Measurements from ENCODE around the gene GRAMD2B. TPM values are rescaled to one million over a fixed set of nuclear protein-coding genes. Genes with fewer than 3 reads are reported as not detected.

Gene GRAMD2B
- polyA plus RNA-seq, 4 donors, result 13.7 to 39.1 (median 20.4) TPM

DNA sequence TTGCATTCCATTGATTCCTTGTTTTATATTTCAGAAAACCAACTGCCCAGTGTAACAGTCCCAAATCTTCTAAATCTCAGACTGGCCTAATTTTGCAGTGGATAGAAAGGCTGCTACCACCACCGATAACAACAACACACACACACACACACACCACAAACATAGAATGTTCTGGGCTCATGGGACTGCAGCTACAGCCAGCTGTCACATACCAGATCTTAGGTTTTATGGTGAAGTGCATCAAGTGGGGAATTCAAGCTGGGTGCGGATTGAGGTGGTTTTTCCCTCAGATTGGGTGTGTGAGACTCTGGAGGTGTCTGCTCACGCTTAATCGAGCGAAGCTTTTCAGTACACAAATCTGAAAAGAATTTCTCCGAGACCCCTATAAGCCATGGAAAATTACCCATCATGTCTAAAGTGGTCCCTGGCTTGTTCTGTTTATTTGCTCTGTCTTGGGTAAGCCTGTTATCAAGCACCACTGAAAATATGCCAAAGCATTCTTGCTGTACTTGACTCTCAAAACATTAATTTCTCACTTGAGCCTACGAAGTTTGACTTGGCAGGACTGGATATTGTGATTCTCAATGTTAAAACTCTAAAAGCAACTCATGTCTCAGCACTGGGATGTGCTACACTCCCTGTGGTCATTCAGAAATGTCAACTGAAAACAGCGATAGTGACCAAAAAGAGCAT lies 100.8 kb downstream of the GRAMD2B start:
- Histone ChIP-seq H3K27me3 (ENCODE audit: control insufficient read depth in 3 of 3, insufficient read depth in 3 of 3, low read length in 3 of 3) (no peaks in the 10 kb centered on the region), H3K27ac (ENCODE audit: low read depth in 1 of 3, low read length in 2 of 3) (peak overlapping the region in 1 of 3 donors; percentile 33), H3K36me3 (ENCODE audit: control insufficient read depth in 3 of 3, insufficient read depth in 2 of 3, low read depth in 1 of 3, low read length in 3 of 3) (no peaks in the 10 kb centered on the region), H3K9me3 (ENCODE audit: control insufficient read depth in 2 of 2, insufficient read depth in 1 of 2, low read depth in 1 of 2, low read length in 1 of 2) (peaks cover 0 to 7% of the 10 kb centered on the region in 2 donors), H3K4me3 (ENCODE audit: low read depth in 1 of 3, low read length in 3 of 3) (no peak overlapping the region), H3K4me1 (ENCODE audit: control insufficient read depth in 3 of 3, insufficient read depth in 2 of 3, low read depth in 1 of 3, low read length in 2 of 3) (no peaks in the 10 kb centered on the region)
- WGBS, 3 donors, result 73 to 88% (median 80%) methylated on average over 8 of the region's 8 CpGs
- DNase-seq (no peak), FAIRE-seq (no peak)

DNA sequence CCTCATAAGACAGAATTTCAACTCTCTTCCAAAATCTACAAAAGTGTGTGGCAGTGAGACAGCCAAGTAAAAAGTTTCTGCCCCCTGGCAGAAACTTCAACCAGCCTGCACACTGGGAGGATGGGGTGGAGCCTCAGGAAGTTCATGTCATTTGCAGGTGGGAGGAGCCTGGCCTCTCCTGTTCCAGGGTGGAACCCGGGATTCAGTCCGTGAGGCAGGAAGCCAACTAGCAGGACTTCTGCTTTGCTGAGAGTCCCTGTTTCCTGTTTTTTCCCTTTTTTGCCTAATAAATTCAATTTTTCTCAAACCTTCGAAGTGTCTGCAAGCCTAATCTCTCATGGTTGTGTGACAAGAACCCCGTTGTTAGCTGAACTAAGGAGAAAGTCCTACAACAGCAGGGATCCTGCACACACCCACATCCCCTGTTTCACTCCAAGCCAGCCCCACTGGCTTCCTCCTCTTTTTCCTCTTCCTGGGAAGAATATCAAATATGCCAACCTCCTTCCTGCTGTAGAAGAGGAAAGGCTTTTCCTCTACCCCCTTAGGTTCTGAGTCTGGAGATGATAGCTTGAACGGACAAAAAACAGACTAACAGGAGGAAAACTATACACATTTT lies 102.5 kb downstream of the GRAMD2B start:
- whole genome bisulfite sequencing, 3 donors, result 42 to 54% (median 43%) methylated on average over 5 of the region's 5 CpGs
- no peak for FAIRE-seq

DNA sequence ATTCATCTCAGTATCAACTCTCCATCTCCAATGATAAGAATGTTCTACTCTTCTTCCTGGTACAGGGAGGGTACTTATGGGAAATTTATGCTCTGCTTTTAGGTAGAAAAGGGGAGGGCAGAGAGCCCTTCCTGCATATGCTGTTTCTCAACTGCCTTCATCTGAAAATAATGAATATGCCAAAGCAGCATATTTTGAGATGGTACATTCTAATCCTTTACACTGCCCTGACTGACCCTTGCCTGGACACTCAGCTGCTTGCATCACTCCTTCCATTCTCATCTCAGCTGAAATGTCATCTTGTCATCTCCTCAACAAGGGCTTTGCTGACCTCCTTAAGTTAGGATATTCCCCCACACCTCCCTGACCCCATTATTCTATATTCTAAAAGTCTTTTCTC lies 103.3 kb downstream of the GRAMD2B start:
- FAIRE-seq, result no peak
- peaks cover 0 to 7% of the 10 kb centered on the region in 2 donors for H3K9me3 ChIP-seq (ENCODE audit: control insufficient read depth in 2 of 2, insufficient read depth in 1 of 2, low read depth in 1 of 2, low read length in 1 of 2)
- no peaks in the 10 kb centered on the region for H3K4me1 ChIP-seq (ENCODE audit: control insufficient read depth in 3 of 3, insufficient read depth in 2 of 3, low read depth in 1 of 3, low read length in 2 of 3)
- no peak overlapping the region for H3K27ac ChIP-seq (ENCODE audit: low read depth in 1 of 3, low read length in 2 of 3)
- H3K4me3 ChIP-seq (ENCODE audit: low read depth in 1 of 3, low read length in 3 of 3), result no peak overlapping the region
- H3K27me3 ChIP-seq (ENCODE audit: control insufficient read depth in 3 of 3, insufficient read depth in 3 of 3, low read length in 3 of 3), result no peaks in the 10 kb centered on the region
- DNase-seq, result no peak
- no peaks in the 10 kb centered on the region for H3K36me3 ChIP-seq (ENCODE audit: control insufficient read depth in 3 of 3, insufficient read depth in 2 of 3, low read depth in 1 of 3, low read length in 3 of 3)

More for the DNA sequence above, 102.5 kb downstream of the GRAMD2B start:
- peaks cover 0 to 7% of the 10 kb centered on the region in 2 donors for H3K9me3 ChIP-seq (ENCODE audit: control insufficient read depth in 2 of 2, insufficient read depth in 1 of 2, low read depth in 1 of 2, low read length in 1 of 2)
- DNase-seq, result peak in 1 of 2 donors; percentile 66
- no peaks in the 10 kb centered on the region for H3K4me1 ChIP-seq (ENCODE audit: control insufficient read depth in 3 of 3, insufficient read depth in 2 of 3, low read depth in 1 of 3, low read length in 2 of 3)
- peak overlapping the region in 1 of 3 donors; percentile 75 for H3K27ac ChIP-seq (ENCODE audit: low read depth in 1 of 3, low read length in 2 of 3)
- H3K4me3 ChIP-seq (ENCODE audit: low read depth in 1 of 3, low read length in 3 of 3), result no peak overlapping the region
- no peaks in the 10 kb centered on the region for H3K36me3 ChIP-seq (ENCODE audit: control insufficient read depth in 3 of 3, insufficient read depth in 2 of 3, low read depth in 1 of 3, low read length in 3 of 3)
- H3K27me3 ChIP-seq (ENCODE audit: control insufficient read depth in 3 of 3, insufficient read depth in 3 of 3, low read length in 3 of 3), result no peaks in the 10 kb centered on the region

DNA sequence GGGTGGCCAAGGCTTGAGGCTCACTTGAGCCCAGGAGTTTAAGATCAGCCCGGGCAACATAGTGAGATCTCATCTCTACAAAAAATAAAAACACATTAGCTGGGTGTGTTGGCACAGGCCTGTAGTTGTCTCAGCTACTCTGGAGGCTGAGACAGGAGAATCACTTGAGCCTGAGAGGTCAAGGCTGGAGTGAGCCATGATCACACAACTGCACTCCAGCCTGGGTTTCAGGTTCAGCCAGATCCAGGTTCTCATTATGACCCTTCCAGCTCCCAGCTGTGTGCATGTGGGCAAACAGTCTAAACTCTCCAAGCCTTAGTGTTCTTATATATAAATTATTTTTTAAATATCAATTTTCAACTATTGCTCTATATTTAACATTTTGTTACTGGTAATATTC lies 103.9 kb downstream of the GRAMD2B start:
- Histone ChIP-seq H3K36me3 (ENCODE audit: control insufficient read depth in 3 of 3, insufficient read depth in 2 of 3, low read depth in 1 of 3, low read length in 3 of 3) (no peaks in the 10 kb centered on the region), H3K4me1 (ENCODE audit: control insufficient read depth in 3 of 3, insufficient read depth in 2 of 3, low read depth in 1 of 3, low read length in 2 of 3) (no peaks in the 10 kb centered on the region), H3K27ac (ENCODE audit: low read depth in 1 of 3, low read length in 2 of 3) (no peak overlapping the region), H3K4me3 (ENCODE audit: low read depth in 1 of 3, low read length in 3 of 3) (no peak overlapping the region), H3K9me3 (ENCODE audit: control insufficient read depth in 2 of 2, insufficient read depth in 1 of 2, low read depth in 1 of 2, low read length in 1 of 2) (peaks cover 0 to 7% of the 10 kb centered on the region in 2 donors), H3K27me3 (ENCODE audit: control insufficient read depth in 3 of 3, insufficient read depth in 3 of 3, low read length in 3 of 3) (no peaks in the 10 kb centered on the region)
- DNase-seq, result no peak
- no peak for FAIRE-seq
- 85 to 95% (median 89%) methylated on average over 1 of the region's 1 CpG for WGBS, 3 donors

GRCh38 chr5:126527892-126528291 lies 104.7 kb downstream of the GRAMD2B start:
- no peaks in the 10 kb centered on the region for H3K36me3 ChIP-seq (ENCODE audit: control insufficient read depth in 3 of 3, insufficient read depth in 2 of 3, low read depth in 1 of 3, low read length in 3 of 3)
- FAIRE-seq, result no peak
- H3K4me3 ChIP-seq (ENCODE audit: low read depth in 1 of 3, low read length in 3 of 3), result no peak overlapping the region
- no peaks in the 10 kb centered on the region for H3K4me1 ChIP-seq (ENCODE audit: control insufficient read depth in 3 of 3, insufficient read depth in 2 of 3, low read depth in 1 of 3, low read length in 2 of 3)
- no peak for DNase-seq
- no peaks in the 10 kb centered on the region for H3K27me3 ChIP-seq (ENCODE audit: control insufficient read depth in 3 of 3, insufficient read depth in 3 of 3, low read length in 3 of 3)
- H3K9me3 ChIP-seq (ENCODE audit: control insufficient read depth in 2 of 2, insufficient read depth in 1 of 2, low read depth in 1 of 2, low read length in 1 of 2), result peaks cover 0 to 7% of the 10 kb centered on the region in 2 donors
- H3K27ac ChIP-seq (ENCODE audit: low read depth in 1 of 3, low read length in 2 of 3), result no peak overlapping the region

GRCh38 chr5:126531543-126532120 lies 108.4 kb downstream of the GRAMD2B start:
- H3K9me3 ChIP-seq (ENCODE audit: control insufficient read depth in 2 of 2, insufficient read depth in 1 of 2, low read depth in 1 of 2, low read length in 1 of 2), result peaks cover 0 to 7% of the 10 kb centered on the region in 2 donors
- WGBS, 3 donors, result 54 to 65% (median 64%) methylated on average over 4 of the region's 4 CpGs
- H3K27ac ChIP-seq (ENCODE audit: low read depth in 1 of 3, low read length in 2 of 3), result peak overlapping the region in 1 of 3 donors; percentile 32
- H3K27me3 ChIP-seq (ENCODE audit: control insufficient read depth in 3 of 3, insufficient read depth in 3 of 3, low read length in 3 of 3), result no peaks in the 10 kb centered on the region
- no peak for FAIRE-seq
- no peak overlapping the region for H3K4me3 ChIP-seq (ENCODE audit: low read depth in 1 of 3, low read length in 3 of 3)
- DNase-seq, result no peak
- no peaks in the 10 kb centered on the region for H3K4me1 ChIP-seq (ENCODE audit: control insufficient read depth in 3 of 3, insufficient read depth in 2 of 3, low read depth in 1 of 3, low read length in 2 of 3)
- H3K36me3 ChIP-seq (ENCODE audit: control insufficient read depth in 3 of 3, insufficient read depth in 2 of 3, low read depth in 1 of 3, low read length in 3 of 3), result no peaks in the 10 kb centered on the region

DNA sequence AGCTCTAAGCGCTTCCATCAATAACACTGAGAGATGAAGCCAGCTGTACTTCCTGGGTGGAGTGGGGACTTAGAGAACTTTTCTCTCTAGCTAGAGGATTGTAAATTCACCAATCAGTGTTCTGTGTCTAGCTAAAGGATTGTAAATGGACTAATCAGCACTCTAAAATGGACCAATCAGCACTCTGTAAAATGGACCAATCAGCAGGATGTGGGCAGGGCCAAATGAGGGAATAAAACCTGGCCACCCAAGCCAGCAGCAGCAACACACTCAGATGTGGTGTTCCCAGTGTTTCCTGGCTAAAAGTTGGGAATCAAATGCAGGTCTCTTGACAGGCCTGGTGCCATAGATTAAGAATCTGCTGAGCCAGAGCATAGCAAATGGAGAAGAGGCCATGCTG lies 111.3 kb downstream of the GRAMD2B start:
- DNase-seq (no peak), FAIRE-seq (no peak)
- Histone ChIP-seq H3K4me1 (ENCODE audit: control insufficient read depth in 3 of 3, insufficient read depth in 2 of 3, low read depth in 1 of 3, low read length in 2 of 3) (peaks cover 0 to 3% (median 0%) of the 10 kb centered on the region in 3 donors), H3K36me3 (ENCODE audit: control insufficient read depth in 3 of 3, insufficient read depth in 2 of 3, low read depth in 1 of 3, low read length in 3 of 3) (no peaks in the 10 kb centered on the region), H3K9me3 (ENCODE audit: control insufficient read depth in 2 of 2, insufficient read depth in 1 of 2, low read depth in 1 of 2, low read length in 1 of 2) (peaks cover 0 to 4% of the 10 kb centered on the region in 2 donors), H3K4me3 (ENCODE audit: low read depth in 1 of 3, low read length in 3 of 3) (no peak overlapping the region), H3K27me3 (ENCODE audit: control insufficient read depth in 3 of 3, insufficient read depth in 3 of 3, low read length in 3 of 3) (no peaks in the 10 kb centered on the region), H3K27ac (ENCODE audit: low read depth in 1 of 3, low read length in 2 of 3) (no peak overlapping the region)
- 96 to 100% (median 97%) methylated on average over 1 of the region's 1 CpG for WGBS, 3 donors

DNA sequence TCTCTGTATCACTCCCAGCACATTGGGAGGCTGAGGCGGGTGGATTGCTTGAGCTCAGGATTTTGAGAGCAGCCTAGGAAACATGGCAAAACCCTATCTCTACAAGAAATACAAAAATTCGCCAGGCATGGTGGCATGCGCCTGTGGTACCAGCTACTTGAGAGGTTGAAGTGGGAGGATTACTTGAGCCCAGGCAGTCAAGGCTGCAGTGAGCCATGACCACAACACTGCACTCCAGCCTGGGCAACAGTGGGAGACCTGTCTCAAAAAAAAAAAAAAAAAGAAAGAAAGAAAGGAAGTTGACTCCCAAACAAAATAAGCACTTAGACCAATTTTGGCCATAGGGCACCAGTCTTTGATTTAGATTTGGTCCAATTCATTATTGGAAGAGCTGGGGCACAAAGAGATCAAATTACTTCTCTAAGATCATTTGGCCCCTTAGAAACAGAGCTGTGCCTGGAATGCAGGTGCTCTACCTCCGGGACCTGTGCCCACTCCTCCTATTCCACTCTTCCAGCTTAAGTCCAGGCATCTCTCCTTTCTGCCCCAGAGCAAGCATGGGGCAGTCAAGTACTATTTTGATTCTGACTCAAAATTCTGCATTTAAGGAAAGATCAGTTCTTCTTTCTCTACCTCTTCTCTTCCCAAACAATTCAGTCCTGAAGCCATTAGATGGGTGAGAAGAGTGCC lies 112.8 kb downstream of the GRAMD2B start:
- Histone ChIP-seq H3K27me3 (ENCODE audit: control insufficient read depth in 3 of 3, insufficient read depth in 3 of 3, low read length in 3 of 3) (no peaks in the 10 kb centered on the region), H3K4me3 (ENCODE audit: low read depth in 1 of 3, low read length in 3 of 3) (no peak overlapping the region), H3K4me1 (ENCODE audit: control insufficient read depth in 3 of 3, insufficient read depth in 2 of 3, low read depth in 1 of 3, low read length in 2 of 3) (peaks cover 0 to 3% (median 0%) of the 10 kb centered on the region in 3 donors), H3K36me3 (ENCODE audit: control insufficient read depth in 3 of 3, insufficient read depth in 2 of 3, low read depth in 1 of 3, low read length in 3 of 3) (no peaks in the 10 kb centered on the region), H3K9me3 (ENCODE audit: control insufficient read depth in 2 of 2, insufficient read depth in 1 of 2, low read depth in 1 of 2, low read length in 1 of 2) (peaks cover 0 to 4% of the 10 kb centered on the region in 2 donors), H3K27ac (ENCODE audit: low read depth in 1 of 3, low read length in 2 of 3) (no peak overlapping the region)
- WGBS, 3 donors, result 81 to 92% (median 88%) methylated on average over 4 of the region's 4 CpGs
- no peak for DNase-seq
- FAIRE-seq, result no peak

All from small intestine (tissue), 7 donors.